GM23248 (cell line): ENCODE measurements around the gene HIF1A.

Experiments
- EZH2 ChIP-seq: fragments of 200-600 bp; sonication (generic); IDR thresholded peaks from 2 replicates; pipeline ENCODE4 v1.6.1; 2018; ENCODE audit warnings: antibody characterized with exemption, mild to moderate bottlenecking; ENCODE audit not compliant: insufficient read depth, poor library complexity, severe bottlenecking
- EZH2phosphoT487 ChIP-seq: fragments of 200-600 bp; sonication (generic); IDR thresholded peaks from 2 replicates; pipeline ENCODE4 v1.6.1; 2018; ENCODE audit warnings: antibody characterized with exemption, moderate library complexity, mild to moderate bottlenecking, low read depth; ENCODE audit not compliant: insufficient read depth

- TF ChIP-seq EZH2 (no peak), EZH2phosphoT487 (no peak)
These were observed 16.3 kb upstream of the HIF1A start for GRCh38 chr14:61678975-61679374.
